Measurements from ENCODE around the gene ZNHIT1.

Gene ZNHIT1

DNA sequence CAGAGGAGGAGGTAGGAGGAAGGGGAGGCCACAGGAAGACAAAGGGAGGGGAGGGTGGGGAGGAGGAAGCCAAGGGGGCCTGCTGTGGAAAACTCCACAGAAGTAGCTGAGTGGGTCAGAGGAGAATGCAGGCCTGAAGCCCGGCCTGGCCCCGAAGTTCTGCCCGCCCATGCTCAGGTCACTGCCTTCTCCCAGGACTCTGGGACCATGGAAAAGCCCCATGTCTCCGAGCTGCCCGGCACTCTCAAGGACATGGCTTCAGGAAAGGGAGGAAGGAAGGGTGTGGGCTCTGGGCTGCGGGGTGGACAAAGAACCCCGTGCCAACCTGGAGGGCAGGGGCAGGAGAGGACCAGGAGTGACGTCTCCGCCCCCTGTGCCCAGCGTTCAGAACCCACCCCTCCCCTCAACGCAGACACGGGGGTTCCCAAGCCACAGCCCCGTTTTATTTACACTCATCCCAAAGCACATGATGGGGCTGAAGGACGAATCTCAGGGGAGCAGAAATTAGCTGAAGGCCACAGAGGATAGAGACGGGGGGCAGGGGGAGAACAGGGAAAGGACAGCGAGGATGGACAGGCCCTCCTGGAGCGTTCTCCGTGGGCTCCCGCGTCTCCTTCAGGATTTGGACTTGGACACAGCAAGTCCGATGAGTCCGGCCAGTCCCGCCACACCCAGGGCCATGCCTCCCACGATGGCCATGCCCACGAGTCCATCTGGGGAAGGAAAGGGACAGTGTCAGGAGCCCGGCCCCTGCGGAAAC lies 21.4 kb downstream of the ZNHIT1 start:
- TF ChIP-seq, protein P1, sequence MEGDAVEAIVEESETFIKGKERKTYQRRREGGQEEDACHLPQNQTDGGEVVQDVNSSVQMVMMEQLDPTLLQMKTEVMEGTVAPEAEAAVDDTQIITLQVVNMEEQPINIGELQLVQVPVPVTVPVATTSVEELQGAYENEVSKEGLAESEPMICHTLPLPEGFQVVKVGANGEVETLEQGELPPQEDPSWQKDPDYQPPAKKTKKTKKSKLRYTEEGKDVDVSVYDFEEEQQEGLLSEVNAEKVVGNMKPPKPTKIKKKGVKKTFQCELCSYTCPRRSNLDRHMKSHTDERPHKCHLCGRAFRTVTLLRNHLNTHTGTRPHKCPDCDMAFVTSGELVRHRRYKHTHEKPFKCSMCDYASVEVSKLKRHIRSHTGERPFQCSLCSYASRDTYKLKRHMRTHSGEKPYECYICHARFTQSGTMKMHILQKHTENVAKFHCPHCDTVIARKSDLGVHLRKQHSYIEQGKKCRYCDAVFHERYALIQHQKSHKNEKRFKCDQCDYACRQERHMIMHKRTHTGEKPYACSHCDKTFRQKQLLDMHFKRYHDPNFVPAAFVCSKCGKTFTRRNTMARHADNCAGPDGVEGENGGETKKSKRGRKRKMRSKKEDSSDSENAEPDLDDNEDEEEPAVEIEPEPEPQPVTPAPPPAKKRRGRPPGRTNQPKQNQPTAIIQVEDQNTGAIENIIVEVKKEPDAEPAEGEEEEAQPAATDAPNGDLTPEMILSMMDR (IDR thresholded peaks at IDR 0.05; ENCODE audit: low read depth, low read length): no peak

GRCh38 chr7:101239951-101240220 lies 21.9 kb downstream of the ZNHIT1 start:
- H3K4me3 ChIP-seq (ENCODE audit: low read depth, low read length): no peak overlapping the region
- TF ChIP-seq, protein P1 (IDR thresholded peaks at IDR 0.05; ENCODE audit: low read depth, low read length): no peak

More for the DNA sequence above, 21.4 kb downstream of the ZNHIT1 start:
- H3K4me3 ChIP-seq (ENCODE audit: low read depth, low read length): no peak overlapping the region

GRCh38 chr7:101240226-101241014 lies 22.5 kb downstream of the ZNHIT1 start:
- TF ChIP-seq, protein P1 (IDR thresholded peaks at IDR 0.05; ENCODE audit: low read depth, low read length): no peak
- no peak overlapping the region for H3K4me3 ChIP-seq (ENCODE audit: low read depth, low read length)

DNA sequence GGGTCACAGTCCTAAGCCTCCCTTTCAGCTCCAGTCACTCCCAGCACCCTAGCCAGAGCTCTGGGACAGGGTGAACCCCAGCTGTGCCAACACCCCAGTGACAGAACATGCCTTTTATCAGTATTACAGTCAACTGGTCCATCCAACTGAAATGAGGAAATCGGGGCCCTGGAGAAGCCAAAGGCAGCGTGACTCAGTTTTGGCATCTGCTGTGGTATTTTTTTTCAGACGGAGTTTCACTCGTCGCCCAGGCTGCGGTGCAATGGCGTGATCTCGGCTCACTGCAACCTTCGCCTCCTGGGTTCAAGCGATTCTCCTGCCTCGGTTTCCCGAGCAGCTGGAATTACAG lies 23.0 kb downstream of the ZNHIT1 start:
- TF ChIP-seq, protein P1 (IDR thresholded peaks at IDR 0.05; ENCODE audit: low read depth, low read length): no peak
- no peak overlapping the region for H3K4me3 ChIP-seq (ENCODE audit: low read depth, low read length)

DNA sequence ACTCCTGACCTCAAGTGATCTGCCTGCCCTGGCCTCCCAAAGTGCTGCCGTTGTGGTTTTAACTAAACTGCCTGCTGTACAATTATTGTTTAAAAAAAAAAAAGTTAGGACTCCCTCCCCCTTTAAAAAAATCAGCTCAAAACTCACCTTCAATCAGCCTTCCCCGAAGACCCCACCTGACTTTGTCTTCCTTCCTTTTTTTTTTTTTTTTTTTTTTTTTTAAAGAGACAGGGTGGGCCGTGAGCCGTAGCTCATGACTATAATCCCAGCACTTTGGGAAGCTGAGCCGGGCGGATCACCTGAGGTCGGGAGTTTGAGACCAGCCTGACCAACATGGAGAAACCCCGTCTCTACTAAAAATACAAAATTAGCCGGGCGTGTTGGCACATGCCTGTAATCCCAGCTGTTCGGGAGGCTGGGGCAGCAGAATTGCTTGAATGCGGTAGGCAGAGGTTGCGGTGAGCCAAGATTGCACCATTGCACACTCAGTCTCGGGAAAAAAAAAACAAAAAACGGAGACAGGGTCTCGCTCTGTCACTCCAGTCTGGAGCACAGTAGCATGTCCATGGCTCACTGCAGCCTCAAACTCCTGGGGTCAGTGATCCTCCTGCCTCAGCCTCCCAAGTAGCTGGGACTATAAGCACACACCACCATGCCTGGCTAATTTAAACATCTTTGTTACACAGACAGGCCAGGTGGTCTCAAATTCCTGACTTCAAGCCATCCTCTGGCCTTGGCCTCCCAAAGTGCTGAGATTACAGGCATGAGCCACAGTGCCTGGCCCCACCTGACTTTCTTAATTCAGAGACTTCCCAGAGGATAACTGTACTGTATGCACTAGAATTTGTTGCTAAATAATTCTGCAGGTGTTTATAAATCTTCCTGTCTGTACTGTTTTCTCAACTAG lies 23.7 kb downstream of the ZNHIT1 start:
- no peak overlapping the region for H3K4me3 ChIP-seq (ENCODE audit: low read depth, low read length)
- TF ChIP-seq, protein P1 (IDR thresholded peaks at IDR 0.05; ENCODE audit: low read depth, low read length): no peak

- TF ChIP-seq, protein P1 (IDR thresholded peaks at IDR 0.05; ENCODE audit: low read depth, low read length): no peak
Measured at GRCh38 chr7:101243646-101244374, 25.8 kb downstream of the ZNHIT1 start.

More at GRCh38 chr7:101243646-101244374, 25.8 kb downstream of the ZNHIT1 start:
- peak overlapping the region; percentile 94 for H3K4me3 ChIP-seq (ENCODE audit: low read depth, low read length)

Data from WI38 (cell line).